H9 (cell line): ENCODE data around the gene TLR10. TPM values are rescaled to one million over a fixed set of nuclear protein-coding genes. Genes with fewer than 3 reads are reported as not detected.

Experiments
- DNase-seq: peaks from one replicate; pipeline ENCODE4 v3.0.0-alpha.2; 2017
- H2AFZ ChIP-seq: one replicate; pipeline ENCODE4 v1.6.1; 2013; ENCODE audit warnings: mild to moderate bottlenecking, low read length, control low read depth, moderate library complexity
- H2AK5ac ChIP-seq: 2 replicates; pipeline ENCODE4 v1.6.1; 2013; ENCODE audit warnings: low read length, control low read depth, mixed read lengths; ENCODE audit not compliant: insufficient read length
- H2BK120ac ChIP-seq: one replicate; pipeline ENCODE4 v1.6.1; 2013; ENCODE audit warnings: low read depth, mild to moderate bottlenecking, low read length, control low read depth, inconsistent platforms; ENCODE audit not compliant: poor library complexity, severe bottlenecking
- H2BK12ac ChIP-seq: 2 replicates; pipeline ENCODE4 v1.6.1; 2013; ENCODE audit warnings: low read length, control low read depth, mixed read lengths, low read depth; ENCODE audit not compliant: insufficient read length
- H2BK15ac ChIP-seq: 2 replicates; pipeline ENCODE4 v1.6.1; 2013; ENCODE audit warnings: low read depth, low read length, control low read depth
- H2BK20ac ChIP-seq: one replicate; pipeline ENCODE4 v1.6.1; 2013; ENCODE audit warnings: low read depth, mild to moderate bottlenecking, low read length, control low read depth, inconsistent platforms; ENCODE audit not compliant: poor library complexity, severe bottlenecking
- H2BK5ac ChIP-seq: 2 replicates; pipeline ENCODE4 v1.6.1; 2013; ENCODE audit warnings: low read length, control low read depth, mixed read lengths; ENCODE audit not compliant: insufficient read length
- H3K14ac ChIP-seq: 2 replicates; pipeline ENCODE4 v1.6.1; 2013; ENCODE audit warnings: low read length, control low read depth; ENCODE audit not compliant: insufficient read depth
- H3K18ac ChIP-seq: 2 replicates; pipeline ENCODE4 v1.6.1; 2013; ENCODE audit warnings: low read depth, mild to moderate bottlenecking, mixed read lengths, low read length, control low read depth; ENCODE audit not compliant: insufficient read length
- H3K23ac ChIP-seq: 2 replicates; pipeline ENCODE4 v1.6.1; 2013; ENCODE audit warnings: low read length, control low read depth, mixed read lengths, low read depth; ENCODE audit not compliant: insufficient read length
- H3K23me2 ChIP-seq: 2 replicates; pipeline ENCODE4 v1.6.1; 2013; ENCODE audit warnings: low read depth, mild to moderate bottlenecking, mixed read lengths, low read length, control low read depth; ENCODE audit not compliant: insufficient read length, poor library complexity, severe bottlenecking
- H3K27ac ChIP-seq: 2 replicates; pipeline ENCODE4 v1.5.1; 2013; ENCODE audit warnings: low read length, control low read depth, mixed read lengths, low read depth; ENCODE audit not compliant: insufficient read length
- H3K27me3 ChIP-seq: 2 replicates; pipeline ENCODE4 v1.6.1; 2013; ENCODE audit warnings: low read length, control low read depth, inconsistent platforms; ENCODE audit not compliant: insufficient read depth
- H3K4ac ChIP-seq: 2 replicates; pipeline ENCODE4 v1.6.1; 2013; ENCODE audit warnings: low read depth, mild to moderate bottlenecking, control low read depth, inconsistent platforms, low read length, moderate library complexity
- H3K4me1 ChIP-seq: 2 replicates; pipeline ENCODE4 v1.6.1; 2013; ENCODE audit warnings: low read length, control low read depth, inconsistent platforms; ENCODE audit not compliant: insufficient read depth
- H3K4me2 ChIP-seq: 2 replicates; pipeline ENCODE4 v1.6.1; 2013; ENCODE audit warnings: low read length, control low read depth, mixed read lengths; ENCODE audit not compliant: insufficient read length, insufficient read depth
- H3K56ac ChIP-seq: 2 replicates; pipeline ENCODE4 v1.6.1; 2013; ENCODE audit warnings: low read depth, mild to moderate bottlenecking, mixed read lengths, low read length, control low read depth; ENCODE audit not compliant: insufficient read length
- H3K79me1 ChIP-seq: 2 replicates; pipeline ENCODE4 v1.6.1; 2013; ENCODE audit warnings: low read depth, mild to moderate bottlenecking, moderate library complexity, low read length, control low read depth, inconsistent platforms; ENCODE audit not compliant: insufficient read depth, poor library complexity, severe bottlenecking
- H3K79me2 ChIP-seq: 2 replicates; pipeline ENCODE4 v1.6.1; 2013; ENCODE audit warnings: low read length, control low read depth, inconsistent platforms; ENCODE audit not compliant: insufficient read depth
- H3K9ac ChIP-seq: 2 replicates; pipeline ENCODE4 v1.6.1; 2013; ENCODE audit warnings: low read length, control low read depth, mixed read lengths; ENCODE audit not compliant: insufficient read length; ENCODE audit errors: extremely low read depth
- H3K9me3 ChIP-seq: one replicate; pipeline ENCODE4 v1.6.1; 2013; ENCODE audit warnings: low read depth, low read length, inconsistent platforms; ENCODE audit not compliant: control insufficient read depth
- H3T11ph ChIP-seq: one replicate; pipeline ENCODE4 v1.6.1; 2013; ENCODE audit warnings: mild to moderate bottlenecking, low read length, control low read depth, inconsistent platforms
- H4K20me1 ChIP-seq: one replicate; pipeline ENCODE4 v1.6.1; 2013; ENCODE audit not compliant: control insufficient read depth, insufficient read length, insufficient read depth
- H4K5ac ChIP-seq: 2 replicates; pipeline ENCODE4 v1.6.1; 2013; ENCODE audit warnings: low read depth, mild to moderate bottlenecking, mixed read lengths, low read length, control low read depth; ENCODE audit not compliant: insufficient read length
- H4K8ac ChIP-seq: replicated peaks from 2 replicates; pipeline ENCODE4 v1.6.1; 2013; ENCODE audit warnings: low read length, control low read depth, mixed read lengths, low read depth; ENCODE audit not compliant: insufficient read length
- H4K91ac ChIP-seq: 2 replicates; pipeline ENCODE4 v1.6.1; 2013; ENCODE audit warnings: low read depth, mild to moderate bottlenecking, moderate library complexity, mixed read lengths, low read length, control low read depth; ENCODE audit not compliant: insufficient read length
- H3K27ac Mint-ChIP-seq, 3 experiments: 2 replicates in 2 of 3; 3 replicates in 1 of 3; pipeline ENCODE4 v1.8.0; 2020 to 2021; ENCODE audit warnings: mixed read lengths in 3 of 3, mild to moderate bottlenecking in 1 of 3, moderate library complexity in 1 of 3
- H3K27me3 Mint-ChIP-seq: 2 replicates; pipeline ENCODE4 v1.8.0; 2021; ENCODE audit warnings: low read depth, mild to moderate bottlenecking, moderate library complexity, mixed read lengths
- H3K36me3 Mint-ChIP-seq, 3 experiments: 2 replicates in 2 of 3; 3 replicates in 1 of 3; pipeline ENCODE4 v1.8.0; 2020 to 2021; ENCODE audit warnings: low read depth in 3 of 3, mixed read lengths in 3 of 3; ENCODE audit not compliant: insufficient read depth in 1 of 3
- H3K4me1 Mint-ChIP-seq, 2 experiments: 2 replicates each; pipeline ENCODE4 v1.8.0; 2020; ENCODE audit warnings: mixed read lengths in 2 of 2
- H3K4me3 Mint-ChIP-seq, 2 experiments: 2 replicates in 1 of 2; 3 replicates in 1 of 2; pipeline ENCODE4 v1.8.0; 2020 to 2021; ENCODE audit warnings: mild to moderate bottlenecking in 2 of 2, mixed read lengths in 2 of 2, moderate library complexity in 1 of 2
- H3K9me3 Mint-ChIP-seq, 2 experiments: 2 replicates in 1 of 2; 3 replicates in 1 of 2; pipeline ENCODE4 v1.8.0; 2020; ENCODE audit warnings: mild to moderate bottlenecking in 2 of 2, mixed read lengths in 2 of 2, moderate library complexity in 1 of 2
- CTCF ChIP-seq: fragments of 200-600 bp; sonication (generic); conservative IDR thresholded peaks from 3 replicates; pipeline ENCODE4 v1.8.0; 2021; ENCODE audit warnings: antibody characterized with exemption, mild to moderate bottlenecking
- whole genome bisulfite sequencing: extraction: QIAGEN DNeasy Blood & Tissue Kit; methylation state at CpG from one replicate; pipeline ENCODE4 v1.1.7; 2013; ENCODE audit warnings: missing lambda C conversion rate, low lambda C conversion rate, mixed read lengths; ENCODE audit not compliant: insufficient read length; ENCODE audit errors: extremely low coverage; 5-methylcytosine and 5-hydroxymethylcytosine counted together
- total RNA-seq: library from RNA; stranded (reverse); gene quantifications from 2 replicates; pipeline ENCODE4 v1.2.1, GENCODE V29; 2021

Gene TLR10
- total RNA-seq, 1 experiment from 2014 or later: not detected

- Histone ChIP-seq H3K18ac (no peak overlapping the region), H2AFZ (no peak overlapping the region), H2BK5ac (no peak overlapping the region), H2BK15ac (no peak overlapping the region), H3K27me3 (no peaks in the 10 kb centered on the region), H2AK5ac (no peak overlapping the region), H3K14ac (no peak overlapping the region), H3K9ac (no peak overlapping the region), H3K9me3 (no peaks in the 10 kb centered on the region), H4K8ac (no peak overlapping the region), H4K5ac (no peak overlapping the region), H2BK120ac (no peak overlapping the region), H3K27ac (no peak overlapping the region), H3K23ac (no peak overlapping the region), H3K23me2 (no peaks in the 10 kb centered on the region), H2BK20ac (no peak overlapping the region), H2BK12ac (no peak overlapping the region), H3K79me2 (no peaks in the 10 kb centered on the region), H3K4me1 (no peaks in the 10 kb centered on the region), H3K56ac (no peak overlapping the region), H3K79me1 (no peaks in the 10 kb centered on the region), H3K4ac (no peak overlapping the region), H3T11ph (no peak overlapping the region), H4K91ac (no peak overlapping the region), H4K20me1 (no peaks in the 10 kb centered on the region), H3K4me2 (no peak overlapping the region)
- Mint-ChIP-seq H3K9me3 (no peaks in the 10 kb centered on the region), H3K27ac (no peak overlapping the region), H3K27me3 (no peaks in the 10 kb centered on the region), H3K36me3 (no peaks in the 10 kb centered on the region), H3K4me3 (no peak overlapping the region), H3K4me1 (no peaks in the 10 kb centered on the region; a peak in 1 of 4 replicates)
- DNase-seq: no peak
- TF ChIP-seq CTCF: no peak
- no CpG with 5 or more reads among the region's 2 CpGs for WGBS
Measured at GRCh38 chr4:38740303-38740702, 42.5 kb downstream of the TLR10 start.
